ENCODE results near the gene PKN1.
"Not testable (repeated sequence)": the region's sequence is repeated elsewhere in the genome, so short reads cannot be mapped to it uniquely, and the experiment has no call there.

The PKN1 gene

DNA sequence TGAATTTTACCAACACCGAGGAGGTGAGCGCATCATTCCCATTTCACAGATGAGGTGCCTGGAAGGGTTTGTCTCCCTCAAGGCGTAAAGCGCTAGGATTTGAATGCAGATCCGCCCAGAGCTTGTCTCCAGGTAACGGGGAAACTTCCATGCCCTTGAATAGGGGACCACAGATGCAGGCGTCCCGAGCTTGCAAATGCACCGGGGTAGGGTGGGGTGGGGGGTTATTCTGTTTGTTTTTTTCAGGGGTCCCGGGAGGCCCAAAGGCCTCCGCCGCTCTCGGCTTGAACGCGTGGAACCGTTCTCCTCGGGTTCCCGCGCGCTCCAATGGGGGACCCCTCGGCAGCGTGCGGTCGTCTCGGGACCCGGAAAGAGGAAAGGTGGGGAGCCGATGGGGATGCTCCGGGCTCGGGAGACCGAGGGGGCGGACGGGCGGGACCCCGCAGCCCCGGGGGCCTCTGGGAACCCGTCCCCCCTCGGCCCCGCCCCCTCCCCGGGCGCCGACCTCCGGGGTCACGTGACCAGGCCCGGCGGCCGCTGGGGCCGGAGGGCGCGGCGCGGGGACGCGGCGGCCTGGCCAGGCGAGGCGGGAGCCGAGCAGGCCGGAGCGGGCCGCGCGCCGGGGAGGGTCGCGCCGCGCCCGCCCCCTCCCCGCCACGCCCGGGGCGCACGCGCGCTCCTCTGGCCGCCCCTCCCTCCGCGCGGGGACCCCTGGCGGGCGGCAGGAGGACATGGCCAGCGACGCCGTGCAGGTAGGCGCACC, at the start of gene PKN1:
TSS of gene PKN1 (plus strand) at position 516 of the 763 bp plus-strand sequence. CDS start at position 732, 216 bp downstream.
- Mint-ChIP-seq H3K9me3 (no peaks in the 10 kb centered on the region), H3K4me3 (peak within 1 kb of the TSS; percentile 79), H3K27ac (peak within 1 kb of the TSS; percentile 84), H3K27me3 (peaks cover 36% of the 10 kb centered on the region), H3K4me1 (peaks cover 43% of the 10 kb centered on the region), H3K36me3 (peaks cover 8% of the 10 kb centered on the region)
- CTCF ChIA-PET: interaction anchor here (0.6 to 3.7 kb wide), 9 partner anchors 9 to 51 kb away, joined by 3 to 31 read pairs (median 8); no protein-coding TSS in a partner anchor
- peak; percentile 69 for DNase-seq

DNA sequence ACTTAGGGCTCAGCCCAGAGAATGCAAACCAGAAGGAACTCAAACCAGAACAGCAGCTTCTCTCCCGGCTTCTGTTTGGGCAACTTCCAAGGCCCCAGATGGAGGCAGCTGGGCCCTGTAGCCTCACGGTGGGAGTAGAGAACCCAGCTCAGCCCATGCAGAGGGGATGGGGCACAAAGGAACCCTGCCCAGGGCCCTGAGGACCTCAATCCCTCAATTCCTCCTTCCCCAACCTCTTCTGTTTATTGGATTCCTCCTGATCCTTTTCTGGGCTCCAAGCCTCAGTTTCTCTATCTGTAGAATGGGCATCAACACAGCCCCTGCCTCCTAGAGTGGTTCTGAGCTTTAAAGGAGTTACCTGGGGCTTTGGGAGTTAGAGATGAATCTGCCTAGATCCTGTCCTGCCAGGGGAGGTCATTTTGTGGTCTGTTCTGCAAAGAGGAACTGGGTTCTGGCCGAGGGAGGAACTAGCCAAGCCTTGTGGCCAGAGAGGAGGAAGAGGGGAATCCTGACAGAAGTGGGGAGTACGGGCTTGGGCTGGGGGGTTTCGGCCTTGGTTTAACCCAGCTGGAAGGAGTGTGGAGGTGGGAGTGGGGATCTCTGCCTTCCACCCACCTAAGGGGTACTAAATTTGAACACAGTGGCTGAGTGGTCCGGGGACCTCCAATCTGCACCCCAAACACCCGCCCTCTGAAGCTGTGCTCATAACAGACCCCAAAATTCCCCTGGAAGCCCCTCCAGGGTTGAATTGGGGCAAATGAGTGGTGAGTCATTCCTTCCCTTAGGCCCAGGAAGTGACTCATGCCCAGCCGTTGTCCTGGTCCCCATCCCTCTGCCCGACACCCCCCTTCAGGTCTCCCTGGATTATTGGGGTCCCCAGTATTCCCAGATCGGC, 49.2 kb upstream of the PKN1 start:
- Mint-ChIP-seq H3K27me3 (no peaks in the 10 kb centered on the region), H3K4me1 (peaks cover 51% of the 10 kb centered on the region), H3K9me3 (no peaks in the 10 kb centered on the region), H3K27ac (peak overlapping the region; percentile 96), H3K36me3 (peaks cover 36% of the 10 kb centered on the region), H3K4me3 (peak overlapping the region; percentile 90)
- CTCF ChIA-PET: interaction anchor here (1.1 to 6.2 kb wide), 3 partner anchors 16 to 247 kb away, joined by 3 to 51 read pairs (median 49); partner anchors contain the start of gene ASF1B
- peak; percentile 70 for DNase-seq

DNA sequence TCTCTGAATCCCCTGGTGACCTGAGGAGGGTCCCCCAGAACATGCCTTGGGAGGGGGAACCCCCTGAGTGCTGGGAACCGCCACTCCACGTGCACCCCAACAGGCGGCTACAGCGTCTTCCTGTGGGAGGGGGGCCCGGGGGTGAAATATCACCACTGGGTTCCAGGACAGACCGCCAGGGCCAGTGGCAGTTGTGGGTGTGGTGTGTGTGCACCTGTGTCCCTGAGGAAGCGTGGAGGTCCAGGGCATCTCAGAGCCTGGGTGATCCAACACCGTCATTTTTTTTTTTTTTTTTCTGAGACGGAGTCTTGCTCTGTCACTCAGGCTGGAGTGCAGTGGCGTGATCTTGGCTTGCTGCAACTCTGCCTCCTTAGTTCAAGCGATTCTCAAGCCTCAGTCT, 47.6 kb upstream of the PKN1 start:
- peaks cover 40% of the 10 kb centered on the region for H3K36me3 Mint-ChIP-seq
- CTCF ChIA-PET: interaction anchor here (0.6 kb wide), 1 partner anchor 39 kb away, joined by 3 read pairs; no protein-coding TSS in a partner anchor

GRCh38 chr19:14390548-14390947, 42.6 kb upstream of the PKN1 start:
- DNase-seq: no peak
- no peaks in the 10 kb centered on the region for H3K9me3 Mint-ChIP-seq
- CTCF ChIA-PET: no interaction called here
- H3K4me1 Mint-ChIP-seq: peaks cover 20% of the 10 kb centered on the region
- H3K4me3 Mint-ChIP-seq: no peak overlapping the region
- H3K27ac Mint-ChIP-seq: peak overlapping the region; percentile 16
- no peaks in the 10 kb centered on the region for H3K27me3 Mint-ChIP-seq
- peaks cover 50% of the 10 kb centered on the region for H3K36me3 Mint-ChIP-seq

More for the DNA sequence above, 47.6 kb upstream of the PKN1 start:
- Mint-ChIP-seq H3K27me3 (no peaks in the 10 kb centered on the region), H3K4me1 (peaks cover 36% of the 10 kb centered on the region), H3K4me3 (peak overlapping the region; percentile 90), H3K9me3 (no peaks in the 10 kb centered on the region), H3K27ac (peak overlapping the region; percentile 96)
- peak; percentile 62 for DNase-seq

DNA sequence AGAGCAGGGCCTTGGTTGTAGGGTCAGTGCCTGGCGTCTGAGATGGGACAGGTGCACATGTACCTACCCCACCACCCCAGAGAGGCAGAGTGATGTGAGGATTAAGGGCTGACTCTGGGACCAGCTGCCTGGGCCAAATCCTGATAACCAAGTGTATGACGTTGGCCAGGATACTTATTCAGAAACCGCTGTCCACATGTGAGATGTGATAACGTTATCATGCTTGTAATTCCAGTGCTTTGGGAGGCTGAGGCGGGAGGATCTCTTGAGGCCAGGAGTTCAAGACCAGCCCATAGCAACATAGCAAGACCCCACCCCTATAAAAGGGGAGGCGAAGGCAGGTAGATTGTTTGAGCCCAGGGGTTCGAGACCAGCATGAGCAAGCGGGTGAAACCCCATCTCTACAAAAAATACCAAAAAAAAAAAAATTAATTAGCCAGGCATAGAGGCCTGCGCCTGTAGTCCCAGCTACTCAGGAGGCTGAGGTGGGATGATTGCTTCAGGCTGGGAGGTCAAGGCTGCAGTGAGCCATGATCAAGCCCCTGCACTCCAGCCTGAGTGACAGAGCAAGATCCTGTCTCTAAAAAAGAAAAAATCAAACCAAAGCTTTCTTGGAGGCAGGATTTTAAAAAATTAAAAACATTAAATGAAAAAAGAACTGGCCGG, 41.8 kb upstream of the PKN1 start:
- Mint-ChIP-seq H3K4me3 (no peak overlapping the region), H3K27me3 (no peaks in the 10 kb centered on the region), H3K9me3 (no peaks in the 10 kb centered on the region), H3K36me3 (peaks cover 53% of the 10 kb centered on the region), H3K4me1 (peaks cover 14% of the 10 kb centered on the region), H3K27ac (no peak overlapping the region)
- no peak for DNase-seq
- CTCF ChIA-PET: no interaction called here

DNA sequence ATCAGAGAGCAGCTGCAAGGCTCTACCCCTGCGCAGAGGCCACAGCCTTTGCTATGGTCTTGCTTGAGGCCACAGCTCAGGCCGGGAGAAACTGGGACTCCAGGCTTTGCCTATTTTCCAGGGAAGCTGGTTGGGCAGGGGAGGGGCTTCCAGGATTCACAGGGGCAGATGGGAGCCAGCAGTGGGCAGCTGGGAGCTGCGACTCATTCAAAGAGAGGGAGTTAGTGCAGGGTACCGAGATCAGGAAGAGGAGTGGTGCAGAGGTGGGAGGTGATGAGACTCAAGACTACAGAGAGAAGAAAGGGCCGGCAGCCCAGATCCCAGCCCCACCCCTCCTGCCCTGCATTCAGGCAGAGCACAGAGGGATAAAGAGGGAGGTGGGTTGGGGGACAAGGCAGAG, 39.8 kb upstream of the PKN1 start:
- Mint-ChIP-seq H3K36me3 (peaks cover 57% of the 10 kb centered on the region), H3K27ac (no peak overlapping the region), H3K27me3 (no peaks in the 10 kb centered on the region), H3K4me3 (no peak overlapping the region), H3K4me1 (peaks cover 14% of the 10 kb centered on the region), H3K9me3 (no peaks in the 10 kb centered on the region)
- no peak for DNase-seq
- CTCF ChIA-PET: interaction anchor here (0.9 to 1.4 kb wide), 2 partner anchors 14 to 33 kb away, joined by 3 read pairs; no protein-coding TSS in a partner anchor

DNA sequence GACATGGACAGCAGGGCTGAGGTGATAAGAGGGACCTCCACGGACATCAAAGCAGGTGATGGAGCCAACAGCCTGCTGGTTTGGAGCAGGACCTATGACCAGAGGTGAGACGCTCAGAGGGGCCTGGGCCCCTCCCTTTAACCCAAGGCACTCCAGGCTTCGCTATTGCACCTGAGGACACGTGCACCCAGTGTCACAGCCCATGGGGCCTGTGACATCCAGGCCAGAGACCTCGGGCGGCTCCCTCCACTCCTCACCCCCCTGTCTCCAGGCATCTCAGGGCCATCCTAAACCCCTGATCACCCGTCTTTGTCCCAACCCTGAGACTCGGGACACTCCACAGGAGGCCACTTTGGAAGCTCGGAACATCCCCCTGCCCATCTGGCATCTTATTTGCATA, 38.9 kb upstream of the PKN1 start:
- Mint-ChIP-seq H3K9me3 (no peaks in the 10 kb centered on the region), H3K27me3 (no peaks in the 10 kb centered on the region), H3K4me1 (peaks cover 9% of the 10 kb centered on the region), H3K4me3 (no peak overlapping the region), H3K27ac (no peak overlapping the region), H3K36me3 (peaks cover 57% of the 10 kb centered on the region)
- CTCF ChIA-PET: no interaction called here
- DNase-seq: no peak

GRCh38 chr19:14395262-14395661, 37.8 kb upstream of the PKN1 start:
- no peak for DNase-seq
- H3K9me3 Mint-ChIP-seq: no peaks in the 10 kb centered on the region
- CTCF ChIA-PET: no interaction called here
- H3K27me3 Mint-ChIP-seq: no peaks in the 10 kb centered on the region
- peaks cover 9% of the 10 kb centered on the region for H3K4me1 Mint-ChIP-seq
- H3K4me3 Mint-ChIP-seq: no peak overlapping the region
- H3K36me3 Mint-ChIP-seq: peaks cover 58% of the 10 kb centered on the region
- peak overlapping the region; percentile 37 for H3K27ac Mint-ChIP-seq

GRCh38 chr19:14395710-14396336, 37.3 kb upstream of the PKN1 start:
- H3K27me3 Mint-ChIP-seq: no peaks in the 10 kb centered on the region
- no peak overlapping the region for H3K4me3 Mint-ChIP-seq
- CTCF ChIA-PET: no interaction called here
- no peaks in the 10 kb centered on the region for H3K9me3 Mint-ChIP-seq
- H3K4me1 Mint-ChIP-seq: peaks cover 9% of the 10 kb centered on the region
- peak overlapping the region; percentile 67 for H3K27ac Mint-ChIP-seq
- no peak for DNase-seq
- H3K36me3 Mint-ChIP-seq: peaks cover 53% of the 10 kb centered on the region

- peaks cover 57% of the 10 kb centered on the region for H3K36me3 Mint-ChIP-seq
- H3K4me3 Mint-ChIP-seq, DNase-seq, H3K9me3 Mint-ChIP-seq, H3K27me3 Mint-ChIP-seq, CTCF ChIA-PET, H3K4me1 Mint-ChIP-seq, H3K27ac Mint-ChIP-seq: not testable (repeated sequence)
Measured at GRCh38 chr19:14396730-14397129, 36.4 kb upstream of the PKN1 start.

GRCh38 chr19:14397168-14397567, 35.9 kb upstream of the PKN1 start:
- H3K9me3 Mint-ChIP-seq, H3K4me3 Mint-ChIP-seq, H3K4me1 Mint-ChIP-seq, DNase-seq, H3K27ac Mint-ChIP-seq, CTCF ChIA-PET, H3K27me3 Mint-ChIP-seq: not testable (repeated sequence)
- H3K36me3 Mint-ChIP-seq: peaks cover 60% of the 10 kb centered on the region

- Mint-ChIP-seq H3K27me3 (no peaks in the 10 kb centered on the region), H3K36me3 (peaks cover 65% of the 10 kb centered on the region), H3K4me1 (peaks cover 13% of the 10 kb centered on the region), H3K4me3 (no peak overlapping the region), H3K27ac (peak overlapping the region; percentile 81), H3K9me3 (no peaks in the 10 kb centered on the region)
- CTCF ChIA-PET: no interaction called here
- no peak for DNase-seq
Measured at GRCh38 chr19:14400951-14401431, 32.1 kb upstream of the PKN1 start.

DNA sequence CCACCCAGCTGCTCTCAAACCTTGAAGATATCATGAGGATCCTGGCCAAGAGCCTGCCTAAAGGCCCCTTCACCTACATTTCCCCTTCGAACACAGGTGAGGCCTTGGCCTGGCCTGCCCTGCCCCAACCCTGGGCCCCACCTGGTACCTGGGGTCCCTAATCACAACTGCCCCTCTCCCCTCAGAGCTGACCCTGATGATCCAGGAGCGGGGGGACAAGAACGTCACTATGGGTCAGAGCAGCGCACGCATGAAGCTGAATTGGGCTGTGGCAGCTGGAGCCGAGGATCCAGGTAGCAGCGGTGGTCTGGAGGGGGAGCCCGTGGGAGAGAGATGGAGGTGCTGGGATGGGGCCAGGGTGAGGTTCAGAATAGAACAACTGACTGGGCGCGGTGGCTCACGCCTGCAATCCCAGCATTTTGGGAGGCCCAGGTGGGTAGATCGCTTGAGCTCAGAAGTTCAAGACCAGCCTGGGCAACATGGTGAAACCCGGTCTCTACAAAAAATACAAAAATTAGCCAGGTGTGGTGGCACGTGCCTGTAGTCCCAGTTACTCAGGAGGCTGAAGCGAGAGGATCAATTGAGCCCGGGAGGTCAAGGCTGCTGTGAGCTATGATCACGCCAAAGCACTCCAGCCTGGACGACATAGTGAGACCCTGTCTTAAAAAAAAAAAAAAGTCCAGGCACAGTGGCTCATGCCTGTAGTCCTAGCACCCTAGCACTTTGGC, 31.5 kb upstream of the PKN1 start:
- Mint-ChIP-seq H3K4me1 (peaks cover 18% of the 10 kb centered on the region), H3K27ac (peak overlapping the region; percentile 81), H3K27me3 (no peaks in the 10 kb centered on the region), H3K9me3 (no peaks in the 10 kb centered on the region), H3K4me3 (no peak overlapping the region), H3K36me3 (peaks cover 64% of the 10 kb centered on the region)
- DNase-seq: no peak
- CTCF ChIA-PET: interaction anchor here (1.0 kb wide), 1 partner anchor 40 kb away, joined by 5 read pairs; no protein-coding TSS in a partner anchor
